Stimulated activated CD4-positive, alpha-beta T cell treated with anti-CD3 and anti-CD28 coated beads, Interleukin-2, amount 100 ng/mL, for 24 hours (primary cell): ENCODE results near the gene ZFYVE19.

Experiments used
- DNase-seq, 2 donors: peaks; one replicate each; pipeline ENCODE4 v3.0.0-alpha.2; 2020

Gene ZFYVE19

GRCh38 chr15:40807028-40807887, at the start of gene ZFYVE19, which contains the start of gene DNAJC17:
Gene ZFYVE19, plus strand, starts transcription at chr15:40807089. Its CDS starts 501 bp downstream, at chr15:40807590.
Gene DNAJC17, minus strand, starts transcription at chr15:40807473. Its CDS starts 27 bp downstream, at chr15:40807446.
- DNase-seq = peak; percentile 95 to 96

GRCh38 chr15:40759961-40760360, 46.9 kb upstream of the ZFYVE19 start:
- no peak for DNase-seq

GRCh38 chr15:40762919-40763800, 43.7 kb upstream of the ZFYVE19 start:
- peak; percentile 54 to 65 for DNase-seq

GRCh38 chr15:40763801-40764628, 42.9 kb upstream of the ZFYVE19 start, which contains the start of gene GCHFR:
Gene GCHFR, plus strand, starts transcription at chr15:40764068. Its CDS starts 113 bp downstream, at chr15:40764181.
- DNase-seq = peak; percentile 70 to 75

- no peak for DNase-seq
Measured at GRCh38 chr15:40764629-40765103, 42.2 kb upstream of the ZFYVE19 start.

GRCh38 chr15:40766194-40766815, 40.6 kb upstream of the ZFYVE19 start:
- no peak for DNase-seq

GRCh38 chr15:40766906-40767837, 39.7 kb upstream of the ZFYVE19 start:
- no peak for DNase-seq

- DNase-seq = no peak
Measured at GRCh38 chr15:40767838-40768500, 38.9 kb upstream of the ZFYVE19 start.

GRCh38 chr15:40768521-40769273, 38.2 kb upstream of the ZFYVE19 start:
- DNase-seq = no peak

- DNase-seq = peak; percentile 69 to 70
Measured at GRCh38 chr15:40769274-40770146, 37.4 kb upstream of the ZFYVE19 start, which contains the start of gene C15orf62. Gene C15orf62, plus strand, starts transcription at chr15:40769980. Its CDS starts 516 bp downstream, at chr15:40770496.

- no peak for DNase-seq
Measured at GRCh38 chr15:40770147-40770721, 36.7 kb upstream of the ZFYVE19 start.

GRCh38 chr15:40771242-40771641, 35.6 kb upstream of the ZFYVE19 start:
- DNase-seq = no peak

GRCh38 chr15:40772014-40772413, 34.9 kb upstream of the ZFYVE19 start:
- no peak for DNase-seq

- DNase-seq = no peak
Measured at GRCh38 chr15:40773496-40773895, 33.4 kb upstream of the ZFYVE19 start.

GRCh38 chr15:40773902-40774301, 33.0 kb upstream of the ZFYVE19 start:
- no peak for DNase-seq

- DNase-seq = no peak
Measured at GRCh38 chr15:40775007-40775406, 31.9 kb upstream of the ZFYVE19 start.

GRCh38 chr15:40775740-40776536, 31.0 kb upstream of the ZFYVE19 start:
- DNase-seq = no peak
